Measurements from ENCODE around the gene GTF3A.

DNA sequence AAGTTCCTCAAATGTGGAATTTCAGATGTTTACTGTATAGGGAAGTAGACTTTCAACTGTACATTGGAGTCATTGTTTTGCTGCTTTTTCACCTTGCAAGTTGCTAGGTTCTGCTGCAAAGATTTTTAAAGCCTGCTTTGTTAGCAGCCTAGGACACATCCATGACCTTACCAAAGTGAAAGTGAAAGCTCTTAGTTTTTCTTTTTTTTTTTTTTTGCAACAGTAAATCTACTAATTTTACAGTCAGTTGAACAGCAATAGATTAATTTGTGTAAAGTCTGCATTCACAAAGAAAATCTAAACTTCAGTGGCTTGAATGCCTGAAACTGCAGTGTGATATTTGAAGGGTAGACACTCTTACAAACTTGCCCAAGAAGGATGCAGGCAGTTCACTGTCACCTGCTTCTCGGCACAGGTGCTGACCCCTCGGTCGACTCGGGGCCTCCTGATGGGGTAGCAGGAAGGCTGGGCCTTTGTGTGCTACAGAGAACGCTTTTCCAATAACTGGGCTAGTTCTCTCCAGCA, 31.0 kb downstream of the GTF3A start:
- no peak for TF ChIP-seq EZH2 (IDR thresholded peaks at IDR 0.05; ENCODE audit: borderline replicate concordance, low read depth, low read length, severe bottlenecking)
- TF ChIP-seq, protein P1, sequence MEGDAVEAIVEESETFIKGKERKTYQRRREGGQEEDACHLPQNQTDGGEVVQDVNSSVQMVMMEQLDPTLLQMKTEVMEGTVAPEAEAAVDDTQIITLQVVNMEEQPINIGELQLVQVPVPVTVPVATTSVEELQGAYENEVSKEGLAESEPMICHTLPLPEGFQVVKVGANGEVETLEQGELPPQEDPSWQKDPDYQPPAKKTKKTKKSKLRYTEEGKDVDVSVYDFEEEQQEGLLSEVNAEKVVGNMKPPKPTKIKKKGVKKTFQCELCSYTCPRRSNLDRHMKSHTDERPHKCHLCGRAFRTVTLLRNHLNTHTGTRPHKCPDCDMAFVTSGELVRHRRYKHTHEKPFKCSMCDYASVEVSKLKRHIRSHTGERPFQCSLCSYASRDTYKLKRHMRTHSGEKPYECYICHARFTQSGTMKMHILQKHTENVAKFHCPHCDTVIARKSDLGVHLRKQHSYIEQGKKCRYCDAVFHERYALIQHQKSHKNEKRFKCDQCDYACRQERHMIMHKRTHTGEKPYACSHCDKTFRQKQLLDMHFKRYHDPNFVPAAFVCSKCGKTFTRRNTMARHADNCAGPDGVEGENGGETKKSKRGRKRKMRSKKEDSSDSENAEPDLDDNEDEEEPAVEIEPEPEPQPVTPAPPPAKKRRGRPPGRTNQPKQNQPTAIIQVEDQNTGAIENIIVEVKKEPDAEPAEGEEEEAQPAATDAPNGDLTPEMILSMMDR (IDR thresholded peaks at IDR 0.05; ENCODE audit: borderline replicate concordance, extremely low read depth, low read length, poor library complexity, severe bottlenecking) = no peak

Data from DND-41 (cell line).